Stimulated activated CD8-positive, alpha-beta memory T cell treated with anti-CD3 and anti-CD28 coated beads, Interleukin-4, amount 100 ng/mL, for 4 hours (primary cell): Measurements from ENCODE around the gene FAM240A.
"Not testable (repeated sequence)": the region's sequence is repeated elsewhere in the genome, so short reads cannot be mapped to it uniquely, and the experiment has no call there.

Experiments
- DNase-seq, 2 donors: peaks; one replicate each; pipeline ENCODE4 v3.0.0-alpha.2; 2020; ENCODE audit warnings: low read depth in 2 of 2, low spot score in 1 of 2

Gene FAM240A

DNA sequence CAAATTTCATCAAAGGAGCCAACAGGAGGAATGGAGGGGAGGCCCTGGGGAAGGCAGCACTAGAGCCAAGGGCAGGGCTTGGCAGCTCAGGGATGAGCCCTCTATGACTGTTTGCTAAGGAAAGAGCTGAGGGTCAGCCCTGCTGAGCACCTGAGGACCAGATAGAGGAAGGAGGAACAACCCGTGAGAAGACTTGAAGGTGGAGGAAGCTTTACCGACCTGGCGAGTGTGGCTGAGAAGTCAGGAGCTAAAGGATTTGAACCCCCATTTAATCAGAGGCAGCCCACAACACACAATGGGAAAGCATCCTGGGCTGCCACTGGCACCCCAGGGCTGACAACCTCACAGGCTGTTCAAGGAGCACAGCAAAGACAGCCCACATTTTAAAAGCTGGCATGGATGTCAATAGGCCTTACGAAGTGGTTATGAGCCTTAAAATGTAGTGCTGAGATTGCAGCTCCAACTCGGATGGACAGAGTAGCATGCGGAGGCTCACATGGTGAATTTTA, 25.5 kb upstream of the FAM240A start:
- DNase-seq, result no peak

GRCh38 chr3:46587268-46587667, 25.1 kb upstream of the FAM240A start:
- not testable (repeated sequence) for DNase-seq

- DNase-seq, result no peak
Measured at GRCh38 chr3:46593274-46593862, 19.0 kb upstream of the FAM240A start.

- DNase-seq, result no peak
Measured at GRCh38 chr3:46593979-46594378, 18.3 kb upstream of the FAM240A start.

- DNase-seq, result no peak
Measured at GRCh38 chr3:46594723-46595122, 17.6 kb upstream of the FAM240A start.

GRCh38 chr3:46595819-46596314, 16.5 kb upstream of the FAM240A start:
- no peak for DNase-seq

DNA sequence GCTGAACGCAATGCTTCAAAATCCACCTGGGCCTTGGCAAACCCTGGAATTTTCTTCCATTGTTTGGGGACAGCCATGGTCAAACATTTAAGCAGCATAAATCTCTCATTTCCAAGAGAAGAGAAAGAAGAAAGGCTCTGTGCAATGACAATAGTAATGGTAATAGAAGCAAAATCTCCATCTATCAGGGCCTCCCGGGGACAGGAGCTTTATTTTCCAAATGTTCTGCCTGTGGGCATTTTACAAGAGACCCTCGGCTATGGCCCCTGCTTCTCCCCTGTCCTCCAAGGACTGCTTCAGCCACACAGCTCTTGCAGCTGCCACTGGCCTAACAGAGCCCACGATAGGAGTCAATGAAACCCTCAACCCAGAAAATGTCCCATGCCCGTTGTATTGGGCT, 12.7 kb upstream of the FAM240A start:
- DNase-seq, result no peak

GRCh38 chr3:46603446-46604046, 8.8 kb upstream of the FAM240A start:
- no peak for DNase-seq

- no peak for DNase-seq
Measured at GRCh38 chr3:46604127-46604526, 8.2 kb upstream of the FAM240A start.

GRCh38 chr3:46607603-46608028, 4.7 kb upstream of the FAM240A start:
- no peak for DNase-seq

GRCh38 chr3:46609212-46609721, 3.1 kb upstream of the FAM240A start:
- no peak for DNase-seq

DNA sequence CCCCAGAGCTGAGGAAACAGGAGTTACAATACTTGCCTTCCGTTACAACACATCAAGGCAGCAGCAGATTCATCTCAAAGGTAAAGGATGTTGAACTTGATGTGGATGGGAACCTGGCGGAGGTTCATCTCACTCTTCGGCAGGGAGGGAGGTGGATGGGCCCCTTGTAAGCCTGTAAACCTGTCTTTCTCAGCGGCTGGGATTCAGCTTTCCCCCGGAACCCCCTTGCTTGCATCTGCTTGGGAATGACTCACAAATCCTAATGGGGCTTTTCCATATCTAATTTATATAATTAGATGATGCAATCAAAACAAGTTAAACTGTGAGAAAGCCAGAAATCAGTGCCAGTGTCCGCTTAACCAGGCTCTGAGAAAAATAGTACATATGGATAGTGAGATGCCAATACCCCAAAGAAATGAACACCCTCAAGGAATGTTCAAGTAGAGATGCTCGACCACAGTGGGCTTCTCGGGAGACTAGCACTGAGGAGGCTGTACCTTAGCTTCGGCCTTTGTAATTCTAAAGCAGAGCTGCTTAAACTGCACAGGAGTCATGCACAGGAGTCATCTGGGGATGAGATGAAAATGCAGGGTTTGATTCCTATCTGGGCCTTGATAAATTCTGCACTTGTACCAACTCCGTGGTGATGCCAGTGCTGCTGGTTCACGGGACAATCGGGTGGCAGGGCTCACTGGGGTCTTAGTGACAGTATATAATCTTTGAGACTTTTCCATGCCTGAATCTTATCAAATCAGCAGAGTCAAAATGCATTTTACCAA, 2.2 kb upstream of the FAM240A start:
- no peak for DNase-seq

- DNase-seq, result no peak
Measured at GRCh38 chr3:46613313-46614005, 1.1 kb downstream of the FAM240A start.

DNA sequence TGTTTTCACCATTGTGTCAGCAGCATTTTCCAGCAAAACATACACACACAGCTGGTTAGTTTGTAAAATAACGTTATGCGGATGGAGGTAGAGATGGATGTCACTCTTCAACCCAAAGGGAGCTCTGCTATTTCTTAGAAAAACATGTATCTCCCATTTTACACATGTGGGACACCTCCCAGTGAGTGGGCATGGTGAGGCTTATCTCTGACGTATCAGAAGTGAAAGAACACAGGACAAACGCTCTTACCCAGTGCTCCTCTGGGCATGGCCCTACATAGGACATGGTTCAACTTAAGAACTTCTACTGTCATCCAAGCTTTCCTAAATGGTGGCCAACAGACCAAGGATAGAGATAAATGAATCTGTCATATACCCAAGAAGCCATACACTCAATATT, 2.1 kb downstream of the FAM240A start:
- DNase-seq, result no peak

DNA sequence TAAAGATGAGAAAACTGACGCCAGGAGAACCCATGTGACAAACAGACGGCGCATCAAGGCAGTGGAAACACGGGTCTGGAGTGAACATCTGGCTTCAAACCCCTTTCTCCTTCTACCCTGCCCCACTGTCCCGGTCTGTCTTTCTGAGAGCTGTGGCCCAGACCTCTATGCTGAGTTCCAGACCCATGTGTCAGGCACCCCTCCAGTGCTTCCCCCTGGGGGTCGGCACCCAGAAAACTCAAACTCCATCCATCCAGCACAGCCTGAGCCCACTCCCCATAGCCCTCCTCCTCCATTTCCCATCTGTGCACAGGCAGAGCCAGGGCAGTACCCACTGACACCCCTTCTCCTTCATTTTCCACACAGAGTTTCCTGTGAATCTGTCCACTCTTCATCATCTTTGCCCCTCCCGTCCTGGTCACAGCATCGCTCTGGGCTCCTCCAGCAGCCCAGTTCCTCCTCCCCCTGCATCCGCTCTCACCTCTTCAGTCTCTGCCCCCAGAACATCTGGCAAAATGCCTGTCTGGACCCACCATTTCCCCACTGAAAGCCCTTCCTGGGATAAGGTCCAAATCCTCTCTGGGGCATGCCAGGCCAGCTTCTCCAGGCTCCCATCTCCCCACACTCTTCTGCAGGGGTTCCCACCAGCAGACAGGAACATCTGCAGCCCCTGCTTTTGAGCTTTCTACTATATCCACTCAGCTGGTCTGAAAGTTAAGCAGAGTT, 2.9 kb downstream of the FAM240A start:
- DNase-seq, result no peak

GRCh38 chr3:46615976-46616375, 3.7 kb downstream of the FAM240A start:
- DNase-seq, result no peak

- no peak for DNase-seq
Measured at GRCh38 chr3:46617941-46618340, 5.6 kb downstream of the FAM240A start.

DNA sequence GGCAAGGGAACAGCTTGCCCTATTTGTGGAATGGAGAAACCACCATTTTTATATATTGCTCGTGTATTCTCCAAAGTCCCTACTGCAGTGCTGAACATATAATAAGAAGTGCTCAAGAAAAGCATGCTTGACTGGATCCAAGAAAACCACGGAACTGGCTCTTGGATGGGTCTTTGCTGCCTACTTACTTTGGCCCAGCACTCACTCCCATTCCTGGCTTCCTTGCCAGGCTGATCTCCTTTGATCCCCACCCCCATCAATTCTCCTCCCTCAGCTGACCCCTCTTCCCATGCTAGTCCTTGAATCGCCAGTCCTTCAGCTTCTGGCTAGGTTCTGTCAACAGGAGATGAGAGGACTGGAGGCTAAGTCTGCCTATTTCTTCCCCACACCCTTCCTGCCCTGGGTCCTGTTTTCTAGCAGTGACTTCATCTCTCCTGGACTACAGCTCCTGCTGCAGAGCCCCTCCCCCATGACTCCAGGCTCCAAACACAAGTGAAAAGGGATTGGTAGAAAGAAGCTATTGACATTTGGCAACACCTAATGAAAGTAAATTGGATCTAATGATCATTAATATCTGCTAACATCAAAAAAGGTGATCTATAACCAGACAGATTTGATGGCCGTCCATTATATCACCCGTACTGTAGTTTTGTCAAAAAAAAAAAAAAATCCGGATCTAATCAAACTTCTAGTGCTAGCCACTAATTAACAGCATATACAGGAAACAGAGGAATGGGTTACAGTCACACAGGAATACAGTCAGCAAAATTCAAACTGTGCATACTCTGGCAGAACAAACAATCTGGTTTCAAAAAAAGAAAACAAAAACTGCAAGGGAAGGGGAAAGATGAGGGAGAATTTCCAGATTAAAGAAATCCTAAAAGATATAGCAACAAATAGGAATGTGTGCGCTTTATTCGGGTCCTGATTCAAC, 7.8 kb downstream of the FAM240A start:
- no peak for DNase-seq

DNA sequence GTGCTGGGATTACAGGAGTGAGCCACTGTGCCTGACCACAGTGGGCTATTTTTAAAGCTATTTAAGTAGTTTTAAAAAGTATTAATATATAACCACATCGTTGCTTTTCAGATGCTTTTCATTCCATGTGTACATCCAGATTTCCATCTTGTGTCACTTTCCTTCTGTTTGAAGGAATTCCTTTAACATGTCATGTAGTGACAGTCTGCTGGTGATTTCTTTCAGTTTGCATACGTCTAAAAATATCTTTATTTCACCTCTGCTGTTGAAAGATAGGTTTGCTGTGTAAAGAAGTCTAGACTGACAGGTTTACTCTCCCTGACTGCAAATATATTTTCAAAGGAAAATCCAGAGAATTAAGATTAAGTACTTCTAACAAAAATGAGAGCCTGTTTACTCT, 12.2 kb downstream of the FAM240A start:
- no peak for DNase-seq
